ENCODE data around the gene ACSBG1.

- TF ChIP-seq CTCF (conservative IDR thresholded peaks at IDR 0.05) (no peak), ZFX (IDR thresholded peaks at IDR 0.05) (no peak)
These were observed 2.8 kb upstream of the ACSBG1 start for GRCh38 chr15:78237146-78237545.
